ENCODE results near the gene HADHB.
"Not testable (repeated sequence)": the region's sequence is repeated elsewhere in the genome, so short reads cannot be mapped to it uniquely, and the experiment has no call there.

The HADHB gene

DNA sequence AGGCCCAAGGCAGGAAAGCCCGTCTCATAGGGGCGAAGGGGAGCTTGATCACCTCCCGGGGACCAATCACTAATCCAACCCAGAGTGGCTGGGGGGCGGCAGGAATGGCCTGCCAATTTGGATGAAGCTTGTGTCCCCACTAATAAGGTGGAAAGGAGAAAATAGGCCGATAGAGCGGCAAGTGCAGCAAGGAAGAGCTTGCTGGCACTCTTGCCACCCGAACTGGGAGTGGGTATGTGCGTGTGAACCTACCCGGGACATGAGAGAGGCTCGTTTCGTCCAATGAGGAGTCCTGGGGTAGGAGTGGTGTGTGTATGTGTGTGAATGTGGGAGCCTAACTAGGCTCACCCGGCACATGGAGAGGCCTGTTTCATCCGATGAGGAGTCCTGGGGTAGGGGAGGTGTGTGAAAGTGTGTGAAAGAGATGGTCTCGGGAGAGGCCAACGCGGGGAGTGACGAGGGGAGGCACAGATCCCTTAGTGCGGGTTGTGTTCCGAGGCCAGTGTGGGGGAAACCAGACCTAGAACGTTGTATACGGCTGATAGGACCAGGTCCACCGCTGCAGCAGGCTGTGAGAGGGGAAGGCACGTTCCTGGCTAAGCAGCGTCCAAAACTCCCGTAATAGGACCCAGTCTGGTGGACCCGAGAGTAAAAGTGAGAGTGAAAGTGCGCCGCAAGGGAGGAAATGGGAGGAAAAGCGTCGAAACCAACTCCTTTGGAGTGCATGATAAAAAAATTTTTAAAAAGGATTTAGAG lies 54.1 kb downstream of the HADHB start:
- H3K9ac ChIP-seq (ENCODE audit: insufficient read length, low read depth), result peak overlapping the region; percentile 21
- peaks cover 22% of the 10 kb centered on the region for H3K27me3 ChIP-seq (ENCODE audit: insufficient read depth, insufficient read length)
- H3K4me1 ChIP-seq (ENCODE audit: insufficient read depth, insufficient read length), result no peaks in the 10 kb centered on the region
- DNase-seq (ENCODE audit: low read depth, low spot score), result no peak
- no peak for TF ChIP-seq YY1 (IDR thresholded peaks at IDR 0.05; ENCODE audit: insufficient read depth, insufficient read length)
- TF ChIP-seq SUZ12 (IDR thresholded peaks at IDR 0.05; ENCODE audit: extremely low read depth, insufficient read depth, insufficient read length), result no peak
- no peak for TF ChIP-seq ZNF274 (IDR thresholded peaks at IDR 0.05; ENCODE audit: low read depth, low read length)
- peak overlapping the region; percentile 37 for H3K4me3 ChIP-seq (ENCODE audit: insufficient read length, low read depth)
- no peaks in the 10 kb centered on the region for H3K9me3 ChIP-seq (ENCODE audit: insufficient read depth, low read length)
- H3K36me3 ChIP-seq (ENCODE audit: insufficient read depth, insufficient read length, low read length), result no peaks in the 10 kb centered on the region

DNA sequence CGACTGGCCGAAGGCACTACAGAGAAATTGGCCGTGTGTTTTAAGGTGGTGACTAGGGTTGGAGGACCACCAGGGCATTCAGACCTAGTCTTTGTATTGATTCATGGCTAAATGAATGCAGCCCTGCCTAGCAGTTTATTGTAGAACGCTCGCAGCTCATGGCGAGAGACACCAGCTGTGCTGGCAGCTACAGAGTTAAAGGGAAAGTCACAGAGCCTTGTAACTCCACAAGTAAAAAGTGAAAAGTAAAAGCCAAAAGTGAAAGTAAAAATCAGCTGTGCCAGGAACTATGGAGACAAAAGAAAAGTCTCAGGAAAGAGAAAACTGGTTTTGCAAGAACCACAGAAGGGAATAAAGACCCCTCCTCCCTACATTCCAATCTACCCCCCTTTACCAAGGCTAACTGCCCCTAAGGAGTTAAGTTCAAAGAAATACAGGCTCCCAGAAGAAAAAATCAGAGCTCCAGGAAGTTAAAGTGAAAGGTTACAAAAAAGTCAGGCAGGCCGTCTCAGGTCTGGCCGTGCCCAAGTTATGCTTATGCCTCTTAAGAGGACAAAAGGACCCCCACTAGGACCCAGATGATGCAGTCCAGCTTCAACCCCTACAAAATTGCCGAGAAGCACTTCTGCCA lies 54.8 kb downstream of the HADHB start:
- peak overlapping the region; percentile 12 for H3K9ac ChIP-seq (ENCODE audit: insufficient read length, low read depth)
- DNase-seq (ENCODE audit: low read depth, low spot score), result no peak
- H3K9me3 ChIP-seq (ENCODE audit: insufficient read depth, low read length), result no peaks in the 10 kb centered on the region
- TF ChIP-seq YY1 (IDR thresholded peaks at IDR 0.05; ENCODE audit: insufficient read depth, insufficient read length) (no peak), SUZ12 (IDR thresholded peaks at IDR 0.05; ENCODE audit: extremely low read depth, insufficient read depth, insufficient read length) (no peak), ZNF274 (IDR thresholded peaks at IDR 0.05; ENCODE audit: low read depth, low read length) (no peak)
- H3K27me3 ChIP-seq (ENCODE audit: insufficient read depth, insufficient read length), result peaks cover 22% of the 10 kb centered on the region
- H3K36me3 ChIP-seq (ENCODE audit: insufficient read depth, insufficient read length, low read length), result no peaks in the 10 kb centered on the region
- peak overlapping the region; percentile 37 for H3K4me3 ChIP-seq (ENCODE audit: insufficient read length, low read depth)
- H3K4me1 ChIP-seq (ENCODE audit: insufficient read depth, insufficient read length), result no peaks in the 10 kb centered on the region

DNA sequence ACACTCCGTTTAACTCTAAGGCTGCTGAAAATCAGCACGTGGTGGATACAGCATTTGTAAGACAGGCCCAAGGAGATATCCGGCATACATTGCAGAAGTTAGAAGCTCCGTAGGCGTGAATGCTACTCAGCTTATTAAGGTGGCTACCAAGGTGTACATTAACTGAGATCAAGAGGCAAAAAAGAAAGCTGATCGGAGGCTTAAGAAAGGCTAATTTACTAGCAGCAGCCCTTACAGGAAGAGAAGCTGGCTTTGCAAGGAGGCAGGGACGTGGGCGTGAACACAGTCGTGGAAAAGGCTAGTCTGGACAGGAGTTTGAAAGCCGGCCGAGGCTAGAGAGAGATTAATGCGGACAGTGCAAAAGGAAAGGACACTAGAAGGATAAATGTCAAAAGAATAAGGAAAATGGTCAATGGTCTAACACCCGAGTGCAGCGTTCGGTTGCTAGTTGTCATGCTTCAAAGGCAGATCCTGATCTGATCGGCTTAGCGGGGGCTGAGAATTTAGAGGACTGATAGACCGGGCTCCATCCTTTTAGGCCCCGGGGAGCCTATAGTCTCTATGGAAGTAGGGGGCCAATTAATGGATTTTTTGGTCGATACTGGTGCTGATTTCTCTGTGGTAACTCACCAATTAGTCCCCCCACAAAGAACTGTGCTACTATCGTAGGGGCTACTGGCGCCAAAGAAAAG lies 55.6 kb downstream of the HADHB start:
- no peak overlapping the region for H3K9ac ChIP-seq (ENCODE audit: insufficient read length, low read depth)
- H3K27me3 ChIP-seq (ENCODE audit: insufficient read depth, insufficient read length), result peaks cover 22% of the 10 kb centered on the region
- no peaks in the 10 kb centered on the region for H3K36me3 ChIP-seq (ENCODE audit: insufficient read depth, insufficient read length, low read length)
- TF ChIP-seq SUZ12 (IDR thresholded peaks at IDR 0.05; ENCODE audit: extremely low read depth, insufficient read depth, insufficient read length) (no peak), YY1 (IDR thresholded peaks at IDR 0.05; ENCODE audit: insufficient read depth, insufficient read length) (no peak), ZNF274 (IDR thresholded peaks at IDR 0.05; ENCODE audit: low read depth, low read length) (no peak)
- no peaks in the 10 kb centered on the region for H3K9me3 ChIP-seq (ENCODE audit: insufficient read depth, low read length)
- DNase-seq (ENCODE audit: low read depth, low spot score), result no peak
- H3K4me1 ChIP-seq (ENCODE audit: insufficient read depth, insufficient read length), result no peaks in the 10 kb centered on the region
- no peak overlapping the region for H3K4me3 ChIP-seq (ENCODE audit: insufficient read length, low read depth)

DNA sequence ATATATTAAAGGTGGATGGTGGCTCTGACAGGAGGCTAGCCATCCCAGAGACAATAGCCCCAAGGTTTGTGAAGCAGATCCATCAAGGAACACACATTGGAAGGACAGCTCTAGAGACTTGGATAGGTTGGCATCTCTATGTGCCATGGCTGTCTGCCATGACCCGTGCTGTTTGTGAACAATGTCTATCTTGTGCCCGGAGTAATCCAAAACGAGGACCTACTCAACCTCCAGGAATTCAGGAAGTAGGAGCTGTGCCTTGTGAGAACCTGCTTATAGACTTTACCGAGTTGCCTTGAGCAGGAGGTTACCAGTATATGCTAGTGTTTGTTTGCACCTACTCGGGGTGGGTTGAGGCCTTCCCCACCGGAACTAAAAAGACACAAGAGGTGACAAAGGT lies 58.1 kb downstream of the HADHB start:
- H3K9me3 ChIP-seq (ENCODE audit: insufficient read depth, low read length), result no peaks in the 10 kb centered on the region
- DNase-seq (ENCODE audit: low read depth, low spot score), result no peak
- peaks cover 13% of the 10 kb centered on the region for H3K27me3 ChIP-seq (ENCODE audit: insufficient read depth, insufficient read length)
- H3K9ac ChIP-seq (ENCODE audit: insufficient read length, low read depth), result no peak overlapping the region
- H3K4me3 ChIP-seq (ENCODE audit: insufficient read length, low read depth), result no peak overlapping the region
- TF ChIP-seq ZNF274 (IDR thresholded peaks at IDR 0.05; ENCODE audit: low read depth, low read length) (no peak), SUZ12 (IDR thresholded peaks at IDR 0.05; ENCODE audit: extremely low read depth, insufficient read depth, insufficient read length) (no peak), YY1 (IDR thresholded peaks at IDR 0.05; ENCODE audit: insufficient read depth, insufficient read length) (no peak)
- H3K4me1 ChIP-seq (ENCODE audit: insufficient read depth, insufficient read length), result peaks cover 3% of the 10 kb centered on the region
- H3K36me3 ChIP-seq (ENCODE audit: insufficient read depth, insufficient read length, low read length), result no peaks in the 10 kb centered on the region

DNA sequence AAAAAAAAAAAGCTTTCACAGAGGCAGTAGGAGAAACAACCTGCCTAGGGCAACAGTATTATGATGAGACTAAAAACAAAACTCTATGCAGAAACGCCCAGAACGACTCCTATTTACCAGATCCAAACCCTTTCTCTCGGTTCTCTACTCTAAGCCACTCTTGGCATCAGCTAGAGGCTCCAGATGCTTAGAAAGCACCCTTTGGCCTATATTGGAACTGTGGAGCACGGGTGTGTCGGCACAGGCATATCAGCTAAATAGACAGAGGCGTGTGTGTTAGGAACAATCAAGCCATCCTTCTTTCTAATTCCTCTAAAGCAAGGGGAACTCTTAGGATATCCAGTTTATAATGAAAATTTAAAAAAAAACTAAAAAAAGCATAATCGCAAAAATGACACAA lies 60.4 kb downstream of the HADHB start:
- not testable (repeated sequence) for H3K4me1 ChIP-seq (ENCODE audit: insufficient read depth, insufficient read length); H3K4me3 ChIP-seq (ENCODE audit: insufficient read length, low read depth); H3K36me3 ChIP-seq (ENCODE audit: insufficient read depth, insufficient read length, low read length); H3K27me3 ChIP-seq (ENCODE audit: insufficient read depth, insufficient read length); H3K9me3 ChIP-seq (ENCODE audit: insufficient read depth, low read length); DNase-seq (ENCODE audit: low read depth, low spot score); H3K9ac ChIP-seq (ENCODE audit: insufficient read length, low read depth)

DNA sequence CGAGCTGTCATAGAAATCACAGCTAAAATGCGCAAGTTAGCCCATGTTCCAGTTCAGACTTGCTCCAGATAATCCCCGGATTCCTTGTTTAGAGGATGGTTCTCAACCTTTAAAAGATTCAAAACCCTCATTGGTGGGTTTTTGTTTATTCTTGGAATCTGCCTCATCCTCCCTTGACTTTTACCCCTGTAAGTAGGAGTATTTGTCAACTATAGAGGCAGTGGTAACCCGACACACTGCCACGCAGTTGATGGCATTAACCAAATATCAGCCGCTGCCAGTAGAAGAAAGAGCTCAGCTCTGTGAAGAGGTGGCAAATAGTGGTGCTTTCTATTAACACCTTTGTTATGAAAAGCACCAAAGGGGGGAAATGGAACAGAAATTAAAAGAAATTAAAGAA lies 60.8 kb downstream of the HADHB start:
- Histone ChIP-seq H3K4me1 (ENCODE audit: insufficient read depth, insufficient read length) (peaks cover 3% of the 10 kb centered on the region), H3K9me3 (ENCODE audit: insufficient read depth, low read length) (no peaks in the 10 kb centered on the region), H3K36me3 (ENCODE audit: insufficient read depth, insufficient read length, low read length) (no peaks in the 10 kb centered on the region), H3K27me3 (ENCODE audit: insufficient read depth, insufficient read length) (peaks cover 3% of the 10 kb centered on the region), H3K4me3 (ENCODE audit: insufficient read length, low read depth) (no peak overlapping the region), H3K9ac (ENCODE audit: insufficient read length, low read depth) (no peak overlapping the region)
- DNase-seq (ENCODE audit: low read depth, low spot score), result no peak
- no peak for TF ChIP-seq SUZ12 (IDR thresholded peaks at IDR 0.05; ENCODE audit: extremely low read depth, insufficient read depth, insufficient read length)
- TF ChIP-seq ZNF274 (IDR thresholded peaks at IDR 0.05; ENCODE audit: low read depth, low read length), result no peak
- TF ChIP-seq YY1 (IDR thresholded peaks at IDR 0.05; ENCODE audit: insufficient read depth, insufficient read length), result no peak

DNA sequence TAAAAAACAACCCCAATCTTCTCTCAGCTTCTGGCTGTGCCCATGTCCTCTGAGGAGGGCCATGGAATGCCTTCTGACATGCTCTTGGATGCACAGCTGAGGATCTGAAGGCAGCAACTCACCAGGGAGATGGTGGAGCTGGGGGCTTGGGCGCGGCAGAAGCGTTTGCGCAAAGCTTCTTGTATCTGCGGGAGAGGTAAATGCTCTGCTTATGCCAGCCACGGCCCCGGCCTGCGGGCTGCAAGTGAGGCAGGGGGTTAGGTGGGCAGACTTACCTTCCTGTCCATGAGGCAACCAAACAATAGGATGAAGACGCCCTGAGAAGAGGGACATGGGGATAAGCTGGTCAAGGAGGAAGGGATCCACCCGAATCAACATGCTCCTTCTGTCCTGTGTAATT lies 65.2 kb downstream of the HADHB start:
- H3K9ac ChIP-seq (ENCODE audit: insufficient read length, low read depth), result no peak overlapping the region
- TF ChIP-seq SUZ12 (IDR thresholded peaks at IDR 0.05; ENCODE audit: extremely low read depth, insufficient read depth, insufficient read length), result no peak
- TF ChIP-seq ZNF274 (IDR thresholded peaks at IDR 0.05; ENCODE audit: low read depth, low read length), result no peak
- no peak for TF ChIP-seq YY1 (IDR thresholded peaks at IDR 0.05; ENCODE audit: insufficient read depth, insufficient read length)

More for the DNA sequence above, 65.2 kb downstream of the HADHB start:
- no peaks in the 10 kb centered on the region for H3K36me3 ChIP-seq (ENCODE audit: insufficient read depth, insufficient read length, low read length)
- H3K9me3 ChIP-seq (ENCODE audit: insufficient read depth, low read length), result no peaks in the 10 kb centered on the region
- no peaks in the 10 kb centered on the region for H3K27me3 ChIP-seq (ENCODE audit: insufficient read depth, insufficient read length)
- no peak for DNase-seq (ENCODE audit: low read depth, low spot score)
- peaks cover 3% of the 10 kb centered on the region for H3K4me1 ChIP-seq (ENCODE audit: insufficient read depth, insufficient read length)
- no peak overlapping the region for H3K4me3 ChIP-seq (ENCODE audit: insufficient read length, low read depth)
